Right lung (tissue), 10 donors: ENCODE data around the gene SLC52A1. TPM values are rescaled to one million over a fixed set of nuclear protein-coding genes. Genes with fewer than 3 reads are reported as not detected.
"Not testable (repeated sequence)": the region's sequence is repeated elsewhere in the genome, so short reads cannot be mapped to it uniquely, and the experiment has no call there.

Source experiments
- DNase-seq, 2 donors: peaks; one replicate each; pipeline ENCODE4 v3.0.0-alpha.2; 2013
- long read RNA-seq, 8 donors: transcript quantifications; one replicate each; lab custom pipeline, GENCODE V29; 2026
- polyA plus RNA-seq, 5 donors: library from polyadenylated mRNA; unstranded; fragments of 120-200 nt; gene quantifications; one replicate each; pipeline versions ENCODE4 v1.2.1 to v1.2.3, GENCODE V29; 2013; ENCODE audit warnings: inconsistent platforms in 1 of 5, low replicate concordance in 1 of 5; ENCODE audit not compliant: insufficient read length in 5 of 5, insufficient read depth in 1 of 5

The SLC52A1 gene
- polyA plus RNA-seq = under 1 TPM; 0.17 to 0.27 (median 0.19) TPM
- long read RNA-seq, donor 1 = 0 reads
- long read RNA-seq, donor 2 = 0 reads
- long read RNA-seq, donor 3 = 0 reads
- long read RNA-seq, donor 4 = 0 reads
- long read RNA-seq, donor 5 = 0 reads
- long read RNA-seq, donor 6 = 0 reads
- long read RNA-seq, donor 7 = 0 reads
- long read RNA-seq, donor 8 = 0 reads

GRCh38 chr17:5035315-5035714, at the start of gene SLC52A1:
Gene SLC52A1 (minus strand): TSS chr17:5035426. CDS start chr17:5034606, 820 bp downstream.
- DNase-seq = no peak

DNA sequence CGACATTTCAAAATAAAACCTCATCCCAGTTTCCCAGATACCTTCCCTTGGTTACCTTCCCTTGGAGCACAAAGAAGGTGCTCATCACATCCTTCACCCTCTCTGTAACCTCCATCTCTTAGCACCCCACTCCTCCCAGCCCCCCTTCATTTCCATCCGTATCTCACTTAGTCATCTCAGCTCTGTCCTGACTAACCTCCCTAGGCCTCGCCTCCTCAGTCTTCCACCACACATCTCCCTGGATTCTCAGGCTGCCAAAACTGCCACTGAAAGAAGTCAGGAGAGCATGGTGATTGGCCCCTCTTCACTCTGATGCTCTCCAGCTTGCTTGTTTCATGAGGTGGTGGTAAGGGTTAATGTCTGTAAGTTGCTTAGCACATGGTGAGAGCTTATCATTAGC, 45.4 kb upstream of the SLC52A1 start:
- DNase-seq = no peak

DNA sequence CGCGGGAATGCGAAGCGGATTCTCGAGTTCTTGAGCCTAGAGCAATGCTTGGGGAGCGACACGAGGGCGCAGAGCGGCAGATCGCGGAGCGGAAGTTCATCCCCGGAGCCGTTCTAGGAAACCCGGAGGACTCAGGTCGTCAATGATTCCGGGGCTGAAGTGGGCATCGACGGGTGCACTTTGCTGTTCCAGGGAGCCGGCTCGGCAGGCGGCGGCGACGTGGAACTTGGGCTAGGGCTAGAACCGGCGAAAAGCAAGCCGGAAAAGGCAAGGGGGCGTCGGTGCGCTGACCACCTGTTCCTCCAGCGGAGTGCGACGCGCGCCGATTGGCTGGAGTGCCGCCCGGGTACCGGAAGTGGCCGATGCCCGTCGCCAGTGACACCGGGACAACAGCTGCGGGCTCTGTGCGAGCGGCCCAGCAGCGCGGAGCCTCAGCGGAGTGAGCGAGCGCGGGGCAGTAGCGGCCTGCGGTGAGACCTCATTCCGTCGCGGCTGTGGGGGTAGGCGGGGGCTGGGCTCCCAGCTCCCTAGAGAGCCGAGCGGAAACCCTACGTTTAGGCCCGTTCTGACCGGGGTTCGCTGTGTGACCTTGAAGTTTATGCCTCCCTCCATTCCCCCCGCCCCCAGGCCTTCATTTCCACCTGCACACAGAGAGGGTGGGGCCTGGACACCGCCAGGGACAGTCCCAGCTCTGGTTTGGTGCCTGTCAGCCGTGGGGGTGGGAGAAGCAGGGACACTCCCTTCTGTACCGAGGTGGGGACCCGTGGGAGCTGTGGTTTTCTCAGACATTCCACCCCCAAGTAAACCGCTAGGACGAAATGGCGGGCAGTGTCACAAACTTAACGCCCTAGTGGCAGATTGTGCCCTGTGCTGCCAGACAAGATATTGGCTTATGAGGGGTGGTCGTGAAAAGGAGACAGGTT, 43.1 kb upstream of the SLC52A1 start, which contains the start of gene ZFP3:
Gene ZFP3, plus strand, starts transcription at position 362 of the 923 bp plus-strand sequence. CDS start 13,038 bp downstream, outside the sequence.
- peak; percentile 78 to 85 for DNase-seq

DNA sequence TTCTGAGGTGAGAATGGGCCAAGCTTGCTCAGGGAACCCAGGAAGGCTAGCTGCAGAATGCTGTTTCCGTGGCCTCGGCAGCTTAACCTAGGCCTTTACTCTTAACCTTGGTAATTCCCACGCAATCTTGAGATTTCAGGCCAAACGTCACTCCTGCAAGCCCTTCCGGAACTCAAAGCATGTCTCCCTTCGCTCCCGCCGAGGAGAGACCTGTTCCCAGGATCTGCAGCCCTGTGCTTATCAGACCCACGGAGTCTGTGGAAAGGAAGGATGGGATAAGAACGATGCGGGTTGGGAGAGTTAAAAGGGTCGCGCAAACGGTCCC, 42.5 kb upstream of the SLC52A1 start:
- no peak for DNase-seq

GRCh38 chr17:5077275-5077674, 42.0 kb upstream of the SLC52A1 start:
- DNase-seq = not testable (repeated sequence)

DNA sequence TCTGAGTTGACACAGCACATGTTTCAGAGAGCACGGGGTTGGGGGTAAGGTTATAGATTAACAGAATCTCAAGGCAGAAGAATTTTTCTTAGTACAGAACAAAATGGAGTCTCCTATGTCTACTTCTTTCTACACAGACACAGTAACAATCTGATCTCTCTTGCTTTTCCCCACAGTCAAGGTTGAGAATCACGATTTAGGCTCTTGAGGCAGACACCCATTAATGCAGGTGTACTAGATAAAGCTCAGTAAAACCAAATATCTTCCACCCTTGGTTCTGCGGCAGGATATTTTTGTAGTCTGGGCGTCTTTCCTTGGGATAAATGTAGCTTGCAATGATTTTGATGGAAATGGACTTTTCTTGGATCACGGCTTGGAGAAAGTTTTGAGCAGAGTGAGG, 40.2 kb upstream of the SLC52A1 start:
- not testable (repeated sequence) for DNase-seq

DNA sequence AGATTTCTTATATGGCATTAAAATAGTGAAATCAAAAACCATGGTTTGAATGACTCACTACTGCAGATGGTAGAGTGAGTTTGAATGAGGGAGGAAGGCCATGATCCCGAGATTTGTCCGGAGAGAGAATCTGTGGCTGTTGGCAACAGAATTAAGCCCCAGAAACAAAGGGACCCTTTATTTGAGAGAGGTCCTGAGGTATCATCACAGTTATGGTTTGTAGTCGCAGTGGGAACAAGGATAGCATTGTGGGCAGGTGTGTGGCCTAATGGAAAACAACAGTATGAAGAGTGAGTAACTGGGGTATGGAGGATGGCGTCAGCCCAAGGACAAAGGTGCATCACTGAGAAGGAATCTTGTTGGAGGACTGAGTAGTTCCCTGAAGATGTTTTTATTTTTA, 34.5 kb upstream of the SLC52A1 start:
- DNase-seq = no peak

- DNase-seq = no peak
Observed at GRCh38 chr17:5068236-5068635, 33.0 kb upstream of the SLC52A1 start.

DNA sequence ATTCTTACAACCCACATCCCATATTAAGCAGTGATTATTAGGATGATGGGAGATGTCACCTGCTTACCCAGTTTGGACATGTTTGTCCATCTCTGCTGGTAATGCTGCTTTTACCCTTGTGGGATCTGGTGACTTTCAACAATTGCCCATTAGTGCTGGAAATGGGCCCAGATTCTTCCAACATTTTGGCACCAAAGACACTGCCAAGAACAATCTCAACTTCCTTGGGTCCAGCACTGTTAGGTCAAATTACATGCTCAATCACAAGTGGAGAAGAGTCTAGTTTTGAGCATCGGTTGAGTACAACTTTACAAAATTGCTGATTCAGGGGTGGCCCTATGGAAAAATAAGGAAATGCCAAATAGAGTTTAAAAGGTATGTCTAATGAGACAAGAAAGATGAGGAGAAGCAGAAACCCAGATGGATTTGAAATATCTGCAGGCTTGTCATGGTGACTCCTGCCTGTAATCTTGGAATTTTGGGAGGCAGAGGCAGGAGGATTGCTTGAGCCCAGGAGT, 30.1 kb upstream of the SLC52A1 start:
- no peak for DNase-seq

- no peak for DNase-seq
Observed at GRCh38 chr17:5055543-5055942, 20.3 kb upstream of the SLC52A1 start.

DNA sequence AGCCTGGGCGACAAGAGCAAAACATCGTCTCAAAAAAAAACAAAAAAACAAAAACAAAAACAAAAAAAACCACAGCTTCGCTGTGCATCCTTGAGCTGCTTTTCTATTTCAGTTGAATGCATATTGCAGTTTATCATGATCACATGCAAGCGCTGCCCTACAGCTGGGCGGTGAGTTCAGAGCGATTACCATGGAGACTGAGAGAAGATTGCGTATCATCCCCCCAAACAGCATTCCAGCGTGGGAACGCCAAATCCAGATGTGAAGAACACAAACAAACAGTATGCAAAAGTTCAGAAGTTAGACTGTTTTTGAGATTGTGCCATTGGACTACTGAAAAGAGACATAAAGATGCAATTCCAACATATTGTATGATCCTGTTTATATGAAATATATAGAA, 15.1 kb upstream of the SLC52A1 start:
- peak; percentile 63 to 73 for DNase-seq

GRCh38 chr17:5049314-5049841, 14.2 kb upstream of the SLC52A1 start:
- DNase-seq = no peak

- no peak for DNase-seq
Observed at GRCh38 chr17:5047446-5047845, 12.2 kb upstream of the SLC52A1 start.

GRCh38 chr17:5045496-5045895, 10.3 kb upstream of the SLC52A1 start:
- DNase-seq = no peak

- no peak for DNase-seq
Observed at GRCh38 chr17:5044630-5045029, 9.4 kb upstream of the SLC52A1 start.

DNA sequence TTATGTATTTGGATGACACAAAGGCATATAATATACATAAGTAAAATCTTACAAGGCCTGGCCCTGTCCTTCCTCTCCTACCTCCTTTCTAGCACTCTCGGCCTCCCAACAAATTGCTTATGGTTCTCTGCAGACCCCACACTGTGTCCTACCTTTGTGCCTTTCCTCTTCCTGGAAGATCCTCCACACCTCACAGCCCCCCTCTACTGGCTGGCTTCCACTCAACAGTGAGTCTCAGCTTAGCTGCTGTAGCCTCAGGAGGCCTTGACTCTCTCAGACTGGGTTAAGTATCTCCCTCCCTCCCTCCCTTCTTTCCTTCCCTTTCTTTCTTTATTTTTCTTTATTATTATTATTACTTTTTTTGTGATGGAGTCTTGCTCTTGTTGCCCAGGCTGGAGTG, 8.3 kb upstream of the SLC52A1 start:
- no peak for DNase-seq

DNA sequence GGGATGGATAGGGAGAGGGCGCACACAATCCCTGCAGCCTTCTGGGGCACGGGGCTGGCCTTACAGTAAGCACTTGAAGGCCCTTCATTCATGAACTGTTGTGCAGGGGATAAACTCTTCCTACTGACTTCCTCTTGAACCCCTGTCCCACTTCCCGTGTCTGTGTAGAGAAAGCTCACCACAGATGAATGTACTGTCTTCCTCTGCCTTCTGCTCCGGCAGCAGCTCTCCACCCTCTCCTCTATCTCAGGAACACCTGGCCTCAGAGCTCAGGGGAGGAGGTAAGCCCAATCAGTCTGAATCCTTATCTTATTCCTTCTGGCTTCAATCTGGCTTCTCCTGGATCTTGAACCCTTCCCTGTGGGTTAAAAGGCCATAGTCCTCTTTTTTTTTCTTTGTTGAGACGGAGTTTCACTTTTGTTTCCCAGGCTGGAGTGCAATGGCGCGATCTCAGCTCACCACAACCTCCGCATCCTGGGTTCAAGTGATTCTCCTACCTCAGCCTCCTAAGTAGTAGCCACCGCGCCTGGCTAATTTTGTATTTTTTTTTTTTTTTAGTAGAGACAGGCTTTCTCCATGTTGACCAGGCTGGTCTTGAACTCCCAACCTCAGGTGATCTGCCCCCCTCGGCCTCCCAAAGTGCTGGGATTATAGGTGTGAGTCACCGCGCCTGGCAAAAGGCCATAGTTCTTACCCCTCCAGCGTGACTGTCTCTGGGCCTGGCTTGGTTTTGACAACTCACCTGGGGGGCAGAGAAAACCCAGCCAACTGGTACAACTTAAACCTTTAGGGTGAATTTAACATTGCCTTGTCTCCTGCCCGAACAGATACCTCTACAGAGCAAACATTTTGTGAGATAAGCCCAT, 7.2 kb upstream of the SLC52A1 start:
- no peak for DNase-seq

DNA sequence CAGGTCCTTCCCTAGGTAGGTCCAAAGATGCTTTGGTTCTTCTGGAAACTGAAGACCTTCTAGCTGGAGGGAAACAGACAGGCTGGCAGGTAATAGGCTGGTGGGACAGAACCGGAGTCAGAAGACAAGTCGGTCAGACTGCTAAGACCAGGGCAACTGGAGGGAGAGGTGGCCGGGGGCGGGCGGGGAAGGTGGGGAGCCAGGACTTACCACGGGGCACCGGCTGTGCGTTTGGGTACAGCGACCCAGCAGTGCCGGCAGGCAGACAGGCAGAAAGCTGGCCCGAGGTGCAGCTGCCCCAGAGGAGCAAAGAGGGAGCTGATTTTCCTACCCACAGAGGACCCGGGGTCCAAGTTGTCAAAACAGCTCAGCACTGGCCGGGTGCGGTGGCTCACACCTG, 575 bp downstream of the SLC52A1 start:
- no peak for DNase-seq

DNA sequence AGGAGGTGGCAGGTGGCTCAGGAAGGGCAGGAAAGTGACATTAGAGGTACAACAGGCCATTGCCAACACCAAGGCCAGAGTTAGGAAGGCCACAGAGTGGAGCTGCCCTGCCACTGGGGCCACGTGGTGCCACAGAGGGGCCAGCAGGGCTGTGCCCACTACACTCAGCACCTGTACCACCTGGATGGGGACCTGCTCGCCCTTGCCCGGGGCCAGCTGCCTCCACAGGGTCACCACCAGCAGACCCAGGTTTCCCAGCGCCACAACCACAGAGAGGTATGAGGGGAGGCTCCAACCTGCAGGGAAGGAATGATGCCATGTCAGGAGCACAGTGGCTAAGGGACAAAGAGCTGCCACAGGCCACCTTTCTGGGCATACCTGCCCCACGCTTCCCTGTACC, 1.2 kb downstream of the SLC52A1 start:
- no peak for DNase-seq

DNA sequence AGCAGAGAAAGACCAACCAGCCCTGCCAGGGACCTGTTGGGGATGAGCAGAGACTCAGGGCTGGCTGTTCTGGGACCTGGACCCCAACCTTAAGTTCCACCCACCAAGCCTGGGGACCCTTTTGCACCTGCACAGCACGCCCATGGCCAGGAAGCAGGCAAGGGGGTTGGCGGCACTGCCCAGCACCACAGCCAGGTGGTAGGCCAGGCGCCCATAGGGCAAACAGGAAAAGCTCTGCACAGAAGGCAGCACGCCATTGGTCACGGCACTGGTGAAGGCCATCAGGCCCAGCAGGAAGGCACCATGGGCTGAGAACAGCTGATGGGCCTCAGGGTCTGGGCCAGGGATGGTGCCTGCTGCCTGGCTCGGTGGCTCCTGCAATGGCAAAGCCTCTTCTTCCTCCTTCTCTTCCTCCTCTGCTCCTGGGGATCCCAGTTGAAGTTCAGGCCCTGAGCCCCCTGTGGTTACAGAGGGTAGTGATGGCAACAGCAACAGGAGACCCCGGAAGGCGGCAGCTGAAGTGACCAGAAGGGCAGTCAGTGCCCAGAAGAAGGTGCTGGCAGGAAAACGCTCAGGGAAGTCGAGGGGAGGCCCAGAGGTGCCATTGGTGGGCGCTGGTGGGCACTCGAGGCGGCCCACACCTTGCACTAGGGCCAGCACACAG, 1.7 kb downstream of the SLC52A1 start:
- DNase-seq = no peak

- no peak for DNase-seq
Observed at GRCh38 chr17:5032865-5033264, 2.4 kb downstream of the SLC52A1 start.
